Measurements from ENCODE around the gene NFIB.

- TF ChIP-seq CTCF (IDR thresholded peaks at IDR 0.05) (no peak), ZFX (IDR thresholded peaks at IDR 0.05; ENCODE audit: borderline replicate concordance) (no peak)
These were observed 186.3 kb downstream of the NFIB start for GRCh38 chr9:14127656-14128055.

Measured in 22Rv1 (cell line).